AML-193 (cell line): ENCODE data around the gene SLC35A5.

Experiments
- DNase-seq, 2 experiments: peaks; one replicate each; lab custom pipeline; 2025; lab: John Stamatoyannopoulos, UW

SLC35A5 gene

GRCh38 chr3:112623717-112624116 is 61.9 kb downstream of the SLC35A5 start:
- DNase-seq, result no peak

GRCh38 chr3:112627419-112627818 is 65.6 kb downstream of the SLC35A5 start:
- no peak for DNase-seq

GRCh38 chr3:112627919-112628466 is 66.1 kb downstream of the SLC35A5 start:
- DNase-seq, result no peak

- no peak for DNase-seq
Measured at GRCh38 chr3:112629425-112629824, 67.6 kb downstream of the SLC35A5 start.

- DNase-seq, result no peak
Measured at GRCh38 chr3:112631257-112631656, 69.4 kb downstream of the SLC35A5 start.

GRCh38 chr3:112632596-112632995 is 70.8 kb downstream of the SLC35A5 start:
- DNase-seq, result no peak

- no peak for DNase-seq
Measured at GRCh38 chr3:112633191-112633590, 71.3 kb downstream of the SLC35A5 start.

GRCh38 chr3:112633757-112634156 is 71.9 kb downstream of the SLC35A5 start:
- DNase-seq, result no peak

- DNase-seq, result no peak
Measured at GRCh38 chr3:112634786-112635541, 73.1 kb downstream of the SLC35A5 start.
